Uterus (tissue), 2 donors: ENCODE measurements around the gene AHCYL1.

Experiments
- CTCF ChIP-seq, 4 experiments: fragments of 200-600 bp in 2 of 4; fragments of 450-650 bp in 2 of 4; sonication (generic) in 2 of 4; IDR thresholded peaks; one replicate each; pipeline ENCODE4 v1.5.1; 2016 to 2019; ENCODE audit warnings: antibody characterized with exemption in 4 of 4, mild to moderate bottlenecking in 2 of 4, moderate library complexity in 1 of 4
- POLR2A ChIP-seq, 2 donors: fragments of 450-650 bp; IDR thresholded peaks; one replicate each; pipeline ENCODE4 v1.6.1; 2016; ENCODE audit warnings: antibody characterized with exemption in 2 of 2, mild to moderate bottlenecking in 1 of 2, moderate library complexity in 1 of 2

GRCh38 chr1:109950509-109950908 lies 34.1 kb upstream of the AHCYL1 start:
- TF ChIP-seq CTCF (IDR thresholded peaks at IDR 0.05) (no peak), POLR2A (IDR thresholded peaks at IDR 0.05) (no peak)
